NCI-H82 treated with DMSO at 0.1 percent for 48 hours (cell line): ENCODE results near the gene DCLK1.

ENCODE experiments used
- DNase-seq: peaks from one replicate; lab custom pipeline; 2025; ENCODE audit not compliant: unreplicated experiment; lab: John Stamatoyannopoulos, UW

DCLK1 gene

GRCh38 chr13:36051082-36051481 is 80.1 kb downstream of the DCLK1 start:
- DNase-seq = no peak

DNA sequence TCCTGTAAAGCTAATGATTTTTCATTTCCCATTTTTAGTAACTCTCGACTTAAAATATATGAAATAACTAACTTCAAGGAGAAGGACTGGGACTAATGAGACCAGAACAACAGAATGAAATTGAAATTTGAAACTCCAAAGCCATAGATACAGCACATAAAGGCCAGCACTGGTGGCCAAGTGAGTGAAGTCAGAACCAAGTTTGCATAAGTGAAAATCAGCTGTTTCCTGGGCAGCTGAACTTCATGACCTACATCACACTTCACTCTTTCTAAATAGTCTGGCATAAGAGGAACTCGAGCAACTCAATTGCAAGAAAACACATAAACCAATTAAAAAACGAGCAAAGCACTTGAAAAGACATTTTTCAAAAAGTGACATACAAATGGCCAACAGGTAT is 84.5 kb downstream of the DCLK1 start:
- DNase-seq = no peak

- DNase-seq = no peak
Measured at GRCh38 chr13:36038785-36039555, 92.2 kb downstream of the DCLK1 start.

DNA sequence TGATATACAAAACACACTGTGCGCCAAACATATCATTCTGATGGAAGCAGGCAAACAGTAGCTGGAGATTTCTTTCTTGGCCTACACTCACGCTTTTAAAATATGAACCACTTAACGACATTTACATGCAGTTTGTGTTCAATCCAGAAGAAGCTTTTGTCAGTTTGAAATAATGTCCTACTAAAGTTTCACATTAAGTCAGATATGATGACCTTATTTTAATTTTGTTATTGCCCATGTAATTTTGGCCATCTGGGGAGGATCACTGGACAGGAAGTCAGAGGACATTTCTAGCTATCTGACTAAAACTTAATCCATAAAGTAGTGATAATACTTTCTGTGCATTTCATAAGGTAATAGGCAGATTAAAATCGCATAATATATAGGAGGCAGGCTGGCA is 98.1 kb downstream of the DCLK1 start:
- DNase-seq = no peak

GRCh38 chr13:36031490-36031889 is 99.7 kb downstream of the DCLK1 start:
- DNase-seq = no peak

DNA sequence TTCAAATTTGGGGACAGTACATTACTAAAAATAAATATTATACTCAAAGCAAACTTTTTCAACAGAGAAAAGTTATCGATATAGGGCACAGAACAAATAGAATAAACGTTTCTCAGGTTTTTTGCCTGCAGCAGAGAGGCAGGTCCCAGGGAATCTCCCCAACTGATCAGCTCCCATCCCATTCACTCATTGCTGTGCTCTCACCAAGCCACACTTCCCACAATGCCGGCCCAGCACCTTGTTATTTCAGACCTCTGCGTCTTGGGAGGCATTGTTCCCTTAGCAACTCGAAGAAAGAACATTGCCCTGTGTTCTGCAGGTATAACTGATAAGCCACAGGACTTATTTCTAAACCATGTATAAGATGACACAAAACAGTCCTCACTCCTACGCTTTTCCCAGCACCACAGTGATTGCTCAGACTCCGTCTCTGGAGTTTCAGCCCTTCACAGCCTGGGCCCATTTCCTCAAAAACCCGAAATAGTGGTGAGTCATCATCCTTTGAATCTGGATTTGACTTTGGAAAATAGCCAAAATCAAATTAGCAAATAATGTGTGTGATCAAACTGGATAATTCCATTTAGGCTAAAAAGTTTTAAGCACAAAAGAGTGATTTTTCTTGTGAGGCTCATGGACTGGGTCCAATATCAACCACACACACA is 100.4 kb downstream of the DCLK1 start:
- DNase-seq = no peak

- no peak for DNase-seq
Measured at GRCh38 chr13:36029166-36029565, 102.0 kb downstream of the DCLK1 start.

DNA sequence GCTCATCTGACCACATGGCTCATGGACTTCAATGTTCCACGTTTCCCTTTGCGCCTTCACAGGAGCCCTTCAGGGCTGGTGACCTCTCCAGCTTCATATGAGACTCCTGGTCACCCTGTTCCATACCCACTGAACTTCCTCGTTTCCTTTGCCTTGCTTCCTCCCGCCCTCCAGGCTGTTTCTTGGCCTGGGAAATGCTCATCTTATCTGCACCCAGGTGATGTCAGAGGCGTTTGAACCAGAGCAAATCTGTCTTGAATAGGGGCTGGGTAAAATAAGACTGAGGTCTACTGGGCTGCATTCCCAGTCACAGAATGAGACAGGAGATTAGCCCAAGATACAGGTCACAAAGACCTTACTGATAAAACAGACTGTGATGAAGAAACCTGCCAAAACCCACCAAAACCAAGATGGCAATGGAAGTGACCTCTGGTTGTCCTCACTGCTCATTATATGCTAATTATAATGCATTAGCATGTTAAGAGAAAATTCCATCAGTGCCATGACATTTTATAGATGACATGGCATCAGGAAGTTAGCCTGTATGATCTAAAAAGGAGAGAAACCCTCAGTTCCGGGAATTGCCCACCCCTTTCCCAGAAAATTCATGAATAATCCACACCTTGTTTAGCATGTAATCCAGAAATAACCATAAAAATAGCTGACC is 102.7 kb downstream of the DCLK1 start:
- no peak for DNase-seq

- DNase-seq = no peak
Measured at GRCh38 chr13:36026531-36026930, 104.7 kb downstream of the DCLK1 start.

DNA sequence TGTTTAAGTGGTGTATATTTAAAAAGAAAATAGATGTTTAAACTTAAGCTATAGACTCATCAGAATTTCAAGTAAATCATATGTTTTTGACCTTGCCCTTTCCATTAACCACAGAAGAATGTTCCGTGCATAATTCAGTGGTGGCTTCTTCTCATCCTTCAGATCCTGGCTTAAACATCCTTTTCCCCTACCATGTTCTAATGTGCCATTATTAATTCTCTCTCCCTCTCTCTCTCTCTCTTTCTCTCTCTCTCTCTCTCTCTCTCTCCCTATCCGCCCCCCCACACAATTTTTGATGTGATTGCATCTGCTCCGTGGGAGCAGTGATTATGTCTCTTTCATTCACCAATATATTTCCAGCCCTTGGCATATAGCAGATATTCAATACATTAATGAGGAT is 116.4 kb downstream of the DCLK1 start:
- DNase-seq = no peak

DNA sequence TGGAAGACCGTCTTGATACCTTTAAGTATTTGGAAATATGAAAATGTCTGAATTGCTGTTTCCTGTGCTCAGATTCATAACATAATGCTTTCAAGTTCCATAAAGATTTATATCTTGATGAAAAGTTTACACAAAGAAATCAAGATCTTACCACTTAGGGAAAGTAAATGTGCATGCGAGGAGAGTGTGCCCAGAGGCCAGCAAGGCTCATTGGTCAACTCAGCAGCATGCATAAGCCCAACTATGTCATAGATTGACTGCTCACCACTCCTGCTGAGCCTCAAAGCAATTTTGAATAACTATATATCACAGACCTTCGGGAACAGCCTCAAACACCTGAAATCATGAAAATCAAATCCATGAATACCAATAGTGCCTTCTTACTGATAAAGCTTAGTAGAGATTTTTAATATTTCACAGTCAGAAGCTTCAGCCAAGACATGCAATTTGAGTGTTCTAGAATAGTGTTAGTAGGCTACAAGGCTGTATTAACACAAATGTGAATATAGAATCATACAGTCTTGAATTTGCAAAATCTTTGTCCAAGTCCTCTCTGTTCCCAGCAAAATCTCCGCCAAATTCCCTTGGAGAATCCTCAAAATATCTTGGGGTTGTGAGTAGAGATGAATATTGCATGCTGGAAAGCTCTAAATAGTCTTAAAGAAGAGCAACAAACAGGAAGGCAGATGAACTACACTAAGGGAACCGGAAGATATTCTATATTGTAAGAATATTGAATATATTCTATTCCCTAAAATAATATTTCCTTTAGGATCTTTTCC is 124.1 kb downstream of the DCLK1 start:
- no peak for DNase-seq

- no peak for DNase-seq
Measured at GRCh38 chr13:36006347-36006746, 124.8 kb downstream of the DCLK1 start.

GRCh38 chr13:36001561-36001960 is 129.6 kb downstream of the DCLK1 start:
- no peak for DNase-seq

DNA sequence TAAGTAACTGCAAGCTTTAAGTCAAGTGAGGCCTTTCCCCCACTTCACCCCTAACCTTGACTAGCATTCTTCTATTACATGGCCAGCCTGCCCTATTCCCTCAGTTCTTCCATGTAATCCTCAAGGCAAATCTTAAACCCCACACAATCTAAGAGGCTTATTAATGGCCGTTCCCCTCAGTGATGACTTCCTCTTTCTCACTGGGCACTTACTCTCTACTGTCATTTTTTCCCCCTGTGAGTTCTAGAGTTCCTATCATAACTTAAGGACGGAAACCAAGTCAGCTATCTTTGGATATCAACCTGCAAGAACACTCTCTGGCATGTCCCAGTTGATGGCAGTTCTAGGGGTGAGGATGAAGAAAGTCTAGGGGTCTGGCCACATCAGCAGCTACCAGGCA is 131.2 kb downstream of the DCLK1 start:
- no peak for DNase-seq

GRCh38 chr13:35996360-35996759 is 134.8 kb downstream of the DCLK1 start:
- DNase-seq = no peak

DNA sequence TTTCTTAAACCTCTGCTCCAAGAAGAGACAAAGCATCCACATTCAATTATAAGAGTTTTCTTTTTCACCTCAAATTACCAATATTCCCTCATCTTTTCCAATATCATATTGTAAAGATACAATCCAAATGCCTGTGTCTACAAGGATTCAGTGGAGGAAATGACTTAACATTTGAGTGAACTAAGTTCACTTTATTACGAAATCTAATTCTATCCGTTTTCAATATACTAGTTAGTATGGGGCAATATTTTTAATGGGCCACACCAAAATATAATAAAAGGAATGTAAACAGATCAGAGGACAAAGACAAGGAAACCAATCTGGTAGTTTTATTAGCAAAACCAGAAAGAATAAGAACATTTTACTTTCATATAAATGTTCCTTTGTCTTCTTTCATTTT is 136.0 kb downstream of the DCLK1 start:
- DNase-seq = no peak

DNA sequence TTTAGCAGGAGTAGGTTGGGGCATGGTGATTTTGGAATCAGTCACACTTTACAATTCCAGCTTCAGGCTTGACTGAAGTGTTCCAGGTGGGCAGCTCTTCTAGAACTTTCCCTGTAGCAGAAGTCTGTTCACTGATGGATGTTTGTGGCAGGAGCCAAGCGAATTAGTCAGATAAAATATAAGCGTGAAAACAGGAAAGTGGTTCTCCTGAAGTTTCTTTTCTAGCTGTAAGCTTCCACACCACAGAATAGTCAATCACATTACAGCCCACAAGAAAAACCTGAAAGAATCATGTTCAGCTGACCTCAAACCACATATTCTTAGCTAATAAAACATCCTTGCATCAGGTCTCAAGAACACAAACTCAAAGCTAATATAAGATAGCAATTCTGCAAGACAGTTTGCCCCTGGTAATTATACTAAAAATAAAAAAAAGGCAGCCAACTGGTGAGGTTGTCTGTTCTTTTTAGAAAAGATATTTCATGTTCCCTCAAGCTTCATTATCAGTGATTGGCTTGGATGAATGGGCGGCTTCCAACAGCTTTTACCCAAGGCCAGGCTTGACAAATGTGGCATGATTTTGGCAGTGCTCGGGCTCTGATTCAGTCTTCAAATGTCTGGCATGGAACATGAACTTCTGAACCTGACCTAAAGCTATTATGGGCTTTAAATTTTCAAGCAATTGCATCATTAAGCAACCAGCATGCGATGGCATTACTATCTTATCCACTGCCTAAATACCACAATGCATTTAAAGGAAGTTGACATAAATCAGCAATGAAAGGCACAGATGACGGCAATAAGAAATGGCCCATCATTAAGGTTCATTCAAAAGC is 136.8 kb downstream of the DCLK1 start:
- DNase-seq = no peak

GRCh38 chr13:35993686-35994085 is 137.5 kb downstream of the DCLK1 start:
- no peak for DNase-seq

GRCh38 chr13:35992964-35993363 is 138.2 kb downstream of the DCLK1 start:
- no peak for DNase-seq

DNA sequence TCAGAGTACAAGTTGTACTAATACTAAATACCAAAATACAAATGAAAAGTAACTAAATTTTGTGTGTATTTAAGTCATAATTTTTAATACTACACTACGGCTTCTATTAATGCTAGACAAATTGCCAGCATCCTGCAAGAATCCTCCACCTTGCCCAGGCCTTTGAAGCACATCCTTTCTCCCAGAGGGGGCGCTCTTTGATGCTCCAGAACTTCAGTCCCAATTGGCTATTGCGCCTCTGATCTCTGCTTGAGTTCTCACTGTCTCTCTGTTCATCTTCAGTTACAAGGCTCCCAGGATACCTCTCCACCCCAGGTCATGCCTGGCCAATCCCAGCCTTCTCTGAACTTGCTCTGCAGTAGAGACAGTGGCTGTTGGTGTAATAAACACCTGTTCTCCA is 141.0 kb downstream of the DCLK1 start:
- DNase-seq = no peak

DNA sequence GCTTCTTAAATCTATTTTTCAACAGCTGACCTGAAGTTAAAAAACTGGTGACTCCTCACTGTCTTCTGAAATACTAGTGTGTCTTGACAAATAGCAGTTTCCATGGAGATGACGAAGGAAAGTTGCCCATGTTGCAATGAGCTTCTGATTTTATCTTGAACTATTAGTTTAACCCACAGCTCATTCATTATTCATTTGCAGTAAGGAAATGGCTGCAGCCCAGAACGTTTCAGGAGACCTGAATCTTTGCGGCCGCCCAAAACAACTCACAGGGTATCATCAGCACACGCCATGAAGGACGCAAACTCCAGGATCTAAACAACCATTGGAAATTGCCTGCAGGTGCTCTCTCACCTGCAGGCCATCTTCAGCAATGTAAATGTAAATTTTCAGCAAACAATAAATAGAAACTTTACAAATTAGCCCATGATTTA is 142.5 kb downstream of the DCLK1 start:
- DNase-seq = no peak
